ENCODE measurements around the gene BAZ2B. TPM values are rescaled to one million over a fixed set of nuclear protein-coding genes. Genes with fewer than 3 reads are reported as not detected.

BAZ2B gene, protein sequence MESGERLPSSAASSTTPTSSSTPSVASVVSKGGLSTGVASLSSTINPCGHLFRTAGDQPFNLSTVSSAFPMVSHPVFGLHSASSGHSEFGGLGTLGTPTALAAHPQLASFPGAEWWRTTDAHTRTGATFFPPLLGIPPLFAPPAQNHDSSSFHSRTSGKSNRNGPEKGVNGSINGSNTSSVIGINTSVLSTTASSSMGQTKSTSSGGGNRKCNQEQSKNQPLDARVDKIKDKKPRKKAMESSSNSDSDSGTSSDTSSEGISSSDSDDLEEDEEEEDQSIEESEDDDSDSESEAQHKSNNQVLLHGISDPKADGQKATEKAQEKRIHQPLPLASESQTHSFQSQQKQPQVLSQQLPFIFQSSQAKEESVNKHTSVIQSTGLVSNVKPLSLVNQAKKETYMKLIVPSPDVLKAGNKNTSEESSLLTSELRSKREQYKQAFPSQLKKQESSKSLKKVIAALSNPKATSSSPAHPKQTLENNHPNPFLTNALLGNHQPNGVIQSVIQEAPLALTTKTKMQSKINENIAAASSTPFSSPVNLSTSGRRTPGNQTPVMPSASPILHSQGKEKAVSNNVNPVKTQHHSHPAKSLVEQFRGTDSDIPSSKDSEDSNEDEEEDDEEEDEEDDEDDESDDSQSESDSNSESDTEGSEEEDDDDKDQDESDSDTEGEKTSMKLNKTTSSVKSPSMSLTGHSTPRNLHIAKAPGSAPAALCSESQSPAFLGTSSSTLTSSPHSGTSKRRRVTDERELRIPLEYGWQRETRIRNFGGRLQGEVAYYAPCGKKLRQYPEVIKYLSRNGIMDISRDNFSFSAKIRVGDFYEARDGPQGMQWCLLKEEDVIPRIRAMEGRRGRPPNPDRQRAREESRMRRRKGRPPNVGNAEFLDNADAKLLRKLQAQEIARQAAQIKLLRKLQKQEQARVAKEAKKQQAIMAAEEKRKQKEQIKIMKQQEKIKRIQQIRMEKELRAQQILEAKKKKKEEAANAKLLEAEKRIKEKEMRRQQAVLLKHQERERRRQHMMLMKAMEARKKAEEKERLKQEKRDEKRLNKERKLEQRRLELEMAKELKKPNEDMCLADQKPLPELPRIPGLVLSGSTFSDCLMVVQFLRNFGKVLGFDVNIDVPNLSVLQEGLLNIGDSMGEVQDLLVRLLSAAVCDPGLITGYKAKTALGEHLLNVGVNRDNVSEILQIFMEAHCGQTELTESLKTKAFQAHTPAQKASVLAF (N-terminal part only)
- 10 to 100 TPM; 40.2 to 47.1 TPM for total RNA-seq

GRCh38 chr2:159616286-159616701, at the start of gene BAZ2B:
Gene BAZ2B, minus strand, starts transcription at chr2:159616548. Its CDS starts 137,829 bp downstream, at chr2:159478719.
- no peak for DNase-seq (ENCODE audit: low spot score)
- Histone ChIP-seq H3K27me3 (no peaks in the 10 kb centered on the region), H3K36me3 (no peaks in the 10 kb centered on the region), H3K4me1 (peaks cover 0 to 26% of the 10 kb centered on the region in 2 donors), H3K4me3 (peak within 1 kb of the TSS; percentile 58 to 88), H3K27ac (peak within 1 kb of the TSS; percentile 90 to 99), H3K9me3 (no peaks in the 10 kb centered on the region)
- TF ChIP-seq CTCF (IDR thresholded peaks at IDR 0.05), result no peak

DNA sequence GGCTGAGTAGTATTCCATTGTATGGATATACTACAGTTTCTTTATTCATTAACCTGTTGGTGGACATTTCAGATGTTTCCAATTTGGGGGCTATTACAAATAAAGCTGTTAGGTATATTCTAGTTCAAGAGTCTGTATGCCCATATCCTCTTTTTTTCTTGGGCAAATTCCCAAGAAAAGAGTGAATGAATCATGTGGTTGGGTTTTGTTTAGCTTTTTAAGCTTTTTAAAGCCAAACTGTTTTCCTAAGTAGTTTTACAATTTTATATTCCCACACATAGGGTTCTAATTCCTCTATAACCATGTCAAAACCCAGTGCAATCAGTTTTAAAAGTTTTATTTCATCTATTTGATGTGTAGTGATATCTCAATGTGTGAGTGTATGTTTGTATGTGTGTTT, 44.9 kb upstream of the BAZ2B start:
- Histone ChIP-seq H3K36me3 (no peaks in the 10 kb centered on the region), H3K27me3 (no peaks in the 10 kb centered on the region), H3K4me3 (no peak overlapping the region), H3K4me1 (no peaks in the 10 kb centered on the region), H3K27ac (no peak overlapping the region), H3K9me3 (no peaks in the 10 kb centered on the region)
- no peak for TF ChIP-seq CTCF (IDR thresholded peaks at IDR 0.05)
- no peak for DNase-seq (ENCODE audit: low spot score)

GRCh38 chr2:159658881-159659873, 42.8 kb upstream of the BAZ2B start:
- H3K9me3 ChIP-seq, result peaks cover 0 to 9% of the 10 kb centered on the region in 2 donors
- no peak for DNase-seq (ENCODE audit: low spot score)
- TF ChIP-seq CTCF (IDR thresholded peaks at IDR 0.05), result no peak
- no peaks in the 10 kb centered on the region for H3K36me3 ChIP-seq
- H3K27ac ChIP-seq, result no peak overlapping the region
- H3K4me3 ChIP-seq, result no peak overlapping the region
- no peaks in the 10 kb centered on the region for H3K27me3 ChIP-seq
- no peaks in the 10 kb centered on the region for H3K4me1 ChIP-seq

GRCh38 chr2:159653962-159654361, 37.6 kb upstream of the BAZ2B start:
- no peaks in the 10 kb centered on the region for H3K36me3 ChIP-seq
- no peak for TF ChIP-seq CTCF (IDR thresholded peaks at IDR 0.05)
- H3K27ac ChIP-seq, result no peak overlapping the region
- H3K27me3 ChIP-seq, result no peaks in the 10 kb centered on the region
- H3K4me3 ChIP-seq, result no peak overlapping the region
- H3K4me1 ChIP-seq, result no peaks in the 10 kb centered on the region
- H3K9me3 ChIP-seq, result peaks cover 0 to 9% of the 10 kb centered on the region in 2 donors
- DNase-seq (ENCODE audit: low spot score), result no peak
